Smooth muscle cell (in vitro differentiated cells): ENCODE data around the gene LYRM4. TPM values are rescaled to one million over a fixed set of nuclear protein-coding genes. Genes with fewer than 3 reads are reported as not detected.

Source experiments
- DNase-seq: peaks from one replicate; lab custom pipeline; 2025; ENCODE audit not compliant: unreplicated experiment; lab: John Stamatoyannopoulos, UW
- H2AFZ ChIP-seq: fragments of 200-600 bp; sonication (generic); 2 replicates; pipeline ENCODE4 v1.6.0; 2016; ENCODE audit warnings: antibody characterized with exemption, low read depth, mild to moderate bottlenecking
- H3F3A ChIP-seq: fragments of 200-600 bp; sonication (generic); 2 replicates; pipeline ENCODE4 v1.6.0; 2017; ENCODE audit warnings: antibody characterized with exemption, low read depth
- H3K27ac ChIP-seq: fragments of 200-600 bp; sonication (generic); 2 replicates; pipeline ENCODE4 v1.5.1; 2016; ENCODE audit warnings: low read depth, mild to moderate bottlenecking
- H3K27me3 ChIP-seq: fragments of 200-600 bp; sonication (generic); 2 replicates; pipeline ENCODE4 v1.6.1; 2016; ENCODE audit warnings: low read depth, mild to moderate bottlenecking
- H3K36me3 ChIP-seq: fragments of 200-600 bp; sonication (generic); 2 replicates; pipeline ENCODE4 v1.5.1; 2016; ENCODE audit warnings: low read depth
- H3K4me1 ChIP-seq: fragments of 200-600 bp; sonication (generic); 2 replicates; pipeline ENCODE4 v1.5.1; 2016; ENCODE audit warnings: low read depth
- H3K4me2 ChIP-seq: fragments of 200-600 bp; sonication (generic); 2 replicates; pipeline ENCODE4 v1.6.0; 2016; ENCODE audit warnings: mild to moderate bottlenecking
- H3K4me3 ChIP-seq: fragments of 200-600 bp; sonication (generic); 2 replicates; pipeline ENCODE4 v1.5.1; 2016; ENCODE audit warnings: mild to moderate bottlenecking
- H3K79me2 ChIP-seq: fragments of 200-600 bp; sonication (generic); 2 replicates; pipeline ENCODE4 v1.6.0; 2016; ENCODE audit warnings: low read depth, mild to moderate bottlenecking
- H3K9ac ChIP-seq: fragments of 200-600 bp; sonication (generic); 2 replicates; pipeline ENCODE4 v1.6.0; 2016; ENCODE audit warnings: low read depth
- H3K9me3 ChIP-seq: fragments of 200-600 bp; sonication (generic); replicated peaks from 2 replicates; pipeline ENCODE4 v1.5.1; 2016; ENCODE audit warnings: low read depth
- H4K20me1 ChIP-seq: fragments of 200-600 bp; sonication (generic); 2 replicates; pipeline ENCODE4 v1.6.0; 2016; ENCODE audit warnings: low read depth
- WGBS: methylation state at CpG from one replicate; pipeline ENCODE4 v1.1.7; 2016; ENCODE audit warnings: low lambda C conversion rate; 5-methylcytosine and 5-hydroxymethylcytosine counted together
- polyA plus RNA-seq: library from polyadenylated mRNA; unstranded; fragments of >200 nt; fragmentation: Nextera tagmentation; extraction: Ambion mirVana; gene quantifications from 2 replicates; pipeline ENCODE4 v1.2.1, GENCODE V29; 2016
- total RNA-seq: library from RNA; depleted of rRNA; stranded (reverse); fragments of >200 nt; gene quantifications from 2 replicates; pipeline ENCODE4 v1.2.3, GENCODE V29; 2014
- TF ChIP-seq, protein P1 (sequence below): fragments of 200-600 bp; sonication (generic); IDR thresholded peaks from 2 replicates; pipeline ENCODE4 v1.5.1; 2017; ENCODE audit warnings: borderline replicate concordance, mild to moderate bottlenecking, antibody characterized with exemption; ENCODE audit not compliant: insufficient read depth, poor library complexity, severe bottlenecking

LYRM4 gene
- total and polyA plus RNA-seq, 2 experiments from 2014 or later = 26.1 to 27.1 TPM

DNA sequence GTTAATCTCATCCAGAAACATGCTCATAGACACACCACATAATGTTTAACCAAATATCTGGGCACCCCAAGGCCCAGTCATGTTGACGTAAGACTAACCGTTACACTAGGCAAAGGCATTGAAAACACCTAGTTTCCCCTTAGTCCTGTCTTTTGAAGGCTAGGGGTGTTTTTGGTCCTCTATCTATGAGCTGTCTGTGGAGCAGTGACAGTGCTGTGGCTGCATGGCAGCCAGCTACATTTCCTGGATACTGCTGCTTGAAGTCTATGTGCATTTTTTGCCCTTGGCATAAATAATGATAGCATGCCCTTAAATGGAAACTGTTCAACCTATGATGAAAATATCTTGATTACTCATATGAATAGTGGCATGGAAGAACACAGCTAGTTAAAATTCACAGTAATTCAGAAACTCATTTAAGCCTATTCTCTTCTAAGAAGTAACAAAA lies 19.2 kb upstream of the LYRM4 start:
- Histone ChIP-seq H3K27me3 (no peaks in the 10 kb centered on the region), H3K4me2 (no peak overlapping the region), H3K79me2 (peaks cover 43% of the 10 kb centered on the region), H3F3A (no peaks in the 10 kb centered on the region), H4K20me1 (peaks cover 21% of the 10 kb centered on the region), H3K4me3 (no peak overlapping the region), H3K9me3 (no peaks in the 10 kb centered on the region), H3K27ac (no peak overlapping the region), H2AFZ (no peak overlapping the region), H3K9ac (no peak overlapping the region), H3K4me1 (peaks cover 8% of the 10 kb centered on the region), H3K36me3 (no peaks in the 10 kb centered on the region)
- DNase-seq = no peak
- WGBS = 92% methylated on average over 2 of the region's 2 CpGs
- TF ChIP-seq, protein P1, sequence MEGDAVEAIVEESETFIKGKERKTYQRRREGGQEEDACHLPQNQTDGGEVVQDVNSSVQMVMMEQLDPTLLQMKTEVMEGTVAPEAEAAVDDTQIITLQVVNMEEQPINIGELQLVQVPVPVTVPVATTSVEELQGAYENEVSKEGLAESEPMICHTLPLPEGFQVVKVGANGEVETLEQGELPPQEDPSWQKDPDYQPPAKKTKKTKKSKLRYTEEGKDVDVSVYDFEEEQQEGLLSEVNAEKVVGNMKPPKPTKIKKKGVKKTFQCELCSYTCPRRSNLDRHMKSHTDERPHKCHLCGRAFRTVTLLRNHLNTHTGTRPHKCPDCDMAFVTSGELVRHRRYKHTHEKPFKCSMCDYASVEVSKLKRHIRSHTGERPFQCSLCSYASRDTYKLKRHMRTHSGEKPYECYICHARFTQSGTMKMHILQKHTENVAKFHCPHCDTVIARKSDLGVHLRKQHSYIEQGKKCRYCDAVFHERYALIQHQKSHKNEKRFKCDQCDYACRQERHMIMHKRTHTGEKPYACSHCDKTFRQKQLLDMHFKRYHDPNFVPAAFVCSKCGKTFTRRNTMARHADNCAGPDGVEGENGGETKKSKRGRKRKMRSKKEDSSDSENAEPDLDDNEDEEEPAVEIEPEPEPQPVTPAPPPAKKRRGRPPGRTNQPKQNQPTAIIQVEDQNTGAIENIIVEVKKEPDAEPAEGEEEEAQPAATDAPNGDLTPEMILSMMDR = no peak

DNA sequence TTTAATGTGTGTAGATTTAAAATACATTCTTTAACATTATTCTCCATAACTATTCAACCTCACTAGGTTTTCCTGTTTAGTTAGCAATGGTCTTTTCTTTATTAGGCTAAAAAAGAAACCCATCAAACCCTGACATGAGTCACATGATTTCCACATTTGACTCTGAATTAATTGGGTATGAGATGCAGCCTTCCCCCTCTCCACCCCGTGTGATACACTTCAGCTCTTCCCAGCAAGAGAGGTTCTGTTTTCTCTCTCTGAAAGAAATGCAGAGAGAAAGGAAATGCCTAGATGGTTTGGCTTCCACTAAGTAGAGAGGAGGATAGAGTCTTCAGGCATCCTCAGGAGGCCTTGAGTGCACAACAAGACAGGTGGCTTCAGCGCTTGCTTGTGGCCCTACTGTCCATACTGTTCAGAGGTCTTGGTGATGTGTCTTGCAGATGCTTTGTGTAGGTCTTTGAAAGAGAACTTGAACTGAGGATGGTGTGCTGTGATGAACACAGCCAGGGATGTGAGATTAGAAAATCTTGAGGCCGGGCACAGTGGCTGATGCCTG lies 17.9 kb upstream of the LYRM4 start:
- no peak for DNase-seq
- TF ChIP-seq, protein P1 = no peak

DNA sequence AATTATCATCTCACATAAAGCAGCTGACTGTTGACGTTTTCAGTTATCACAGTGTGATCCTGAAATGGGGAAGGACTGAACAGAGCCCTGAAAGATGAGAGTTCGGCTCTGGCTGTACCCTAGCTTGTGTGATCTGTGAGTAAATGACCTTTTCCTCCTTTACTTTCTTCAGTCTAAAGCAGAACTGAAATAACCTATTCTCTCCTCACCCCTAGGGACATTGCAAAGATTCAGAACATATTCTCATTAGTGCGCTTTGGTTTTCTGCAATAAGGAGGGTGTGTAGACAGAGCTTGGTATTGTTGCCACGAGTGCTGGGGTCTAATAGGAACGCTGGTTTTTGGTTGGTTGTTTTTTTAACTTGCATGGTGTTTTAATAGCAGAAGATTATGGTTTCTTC lies 17.3 kb upstream of the LYRM4 start:
- H3K9me3 ChIP-seq = no peaks in the 10 kb centered on the region
- peaks cover 8% of the 10 kb centered on the region for H3K4me1 ChIP-seq
- H4K20me1 ChIP-seq = peaks cover 16% of the 10 kb centered on the region
- H2AFZ ChIP-seq = no peak overlapping the region
- H3K36me3 ChIP-seq = no peaks in the 10 kb centered on the region
- no peak for DNase-seq
- H3F3A ChIP-seq = no peaks in the 10 kb centered on the region
- no peak overlapping the region for H3K27ac ChIP-seq
- WGBS = 91% methylated on average over 5 of the region's 5 CpGs
- peaks cover 43% of the 10 kb centered on the region for H3K79me2 ChIP-seq
- no peak overlapping the region for H3K4me3 ChIP-seq
- H3K4me2 ChIP-seq = no peak overlapping the region
- no peaks in the 10 kb centered on the region for H3K27me3 ChIP-seq
- TF ChIP-seq, protein P1 = no peak
- H3K9ac ChIP-seq = no peak overlapping the region

More for the DNA sequence above, 17.9 kb upstream of the LYRM4 start:
- H3K4me3 ChIP-seq = no peak overlapping the region
- H3K4me2 ChIP-seq = no peak overlapping the region
- no peaks in the 10 kb centered on the region for H3K9me3 ChIP-seq
- WGBS = 84% methylated on average over 3 of the region's 3 CpGs
- H2AFZ ChIP-seq = no peak overlapping the region
- peaks cover 43% of the 10 kb centered on the region for H3K79me2 ChIP-seq
- no peak overlapping the region for H3K9ac ChIP-seq
- no peaks in the 10 kb centered on the region for H3K36me3 ChIP-seq
- H3F3A ChIP-seq = no peaks in the 10 kb centered on the region
- no peaks in the 10 kb centered on the region for H3K27me3 ChIP-seq
- H3K4me1 ChIP-seq = peaks cover 8% of the 10 kb centered on the region
- peaks cover 16% of the 10 kb centered on the region for H4K20me1 ChIP-seq
- H3K27ac ChIP-seq = no peak overlapping the region

DNA sequence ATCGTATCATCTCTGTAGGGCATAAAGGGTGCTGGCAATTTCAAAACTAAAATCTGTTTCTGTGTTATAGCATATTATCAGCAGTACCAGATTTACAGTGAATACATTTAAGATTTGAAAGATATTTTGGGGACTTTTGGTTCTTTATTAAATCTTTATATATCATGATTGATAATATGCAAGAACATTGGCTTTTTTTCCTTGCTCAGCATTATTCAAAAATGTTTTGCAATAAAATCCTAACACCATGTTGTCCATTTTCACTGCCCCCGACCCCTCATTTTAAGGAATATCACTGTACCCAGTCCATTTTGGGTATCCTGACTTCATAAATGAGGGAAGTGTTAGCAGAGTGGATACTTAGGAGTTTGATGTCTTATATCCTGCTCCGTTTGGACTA lies 16.8 kb upstream of the LYRM4 start:
- Histone ChIP-seq H4K20me1 (peaks cover 16% of the 10 kb centered on the region), H3K4me3 (no peak overlapping the region), H3K79me2 (peaks cover 39% of the 10 kb centered on the region), H3K9me3 (no peaks in the 10 kb centered on the region), H3K9ac (no peak overlapping the region), H3K4me2 (no peak overlapping the region), H2AFZ (no peak overlapping the region), H3F3A (no peaks in the 10 kb centered on the region), H3K27me3 (no peaks in the 10 kb centered on the region), H3K4me1 (peaks cover 8% of the 10 kb centered on the region), H3K36me3 (no peaks in the 10 kb centered on the region), H3K27ac (no peak overlapping the region)
- WGBS = 95% methylated on average over 3 of the region's 3 CpGs
- no peak for DNase-seq
- TF ChIP-seq, protein P1 = no peak
